ENCODE data around the gene EPHB4.

EPHB4 gene

DNA sequence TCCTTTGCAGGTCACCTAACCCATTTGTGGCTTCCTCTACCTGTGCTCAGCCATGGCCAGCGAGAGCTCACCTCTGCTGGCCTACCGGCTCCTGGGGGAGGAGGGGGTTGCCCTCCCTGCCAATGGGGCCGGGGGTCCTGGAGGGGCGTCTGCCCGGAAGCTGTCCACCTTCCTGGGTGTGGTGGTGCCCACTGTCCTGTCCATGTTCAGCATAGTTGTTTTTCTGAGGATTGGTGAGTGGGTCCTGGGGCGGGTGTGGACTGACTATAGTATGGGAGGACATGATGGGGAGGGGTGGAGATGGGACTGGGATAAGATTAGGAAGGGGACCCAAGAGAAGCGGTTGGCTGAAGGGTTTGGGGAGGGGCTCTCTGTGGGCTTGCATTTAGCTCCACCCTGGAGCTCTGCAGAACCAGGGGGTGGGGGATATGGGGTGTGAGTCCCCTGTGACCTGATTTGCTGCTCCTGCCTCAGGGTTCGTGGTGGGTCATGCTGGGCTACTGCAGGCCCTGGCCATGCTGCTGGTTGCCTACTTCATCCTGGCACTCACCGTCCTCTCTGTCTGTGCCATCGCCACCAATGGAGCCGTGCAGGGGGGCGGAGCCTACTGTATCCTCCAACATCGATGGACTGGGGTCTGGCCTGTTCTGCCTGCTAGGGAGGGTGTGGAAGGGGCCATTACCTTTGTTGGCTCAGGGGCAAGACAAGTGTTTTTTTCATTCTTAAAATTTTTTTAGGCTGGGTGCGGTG, 27.0 kb upstream of the EPHB4 start:
- DNase-seq: no peak

DNA sequence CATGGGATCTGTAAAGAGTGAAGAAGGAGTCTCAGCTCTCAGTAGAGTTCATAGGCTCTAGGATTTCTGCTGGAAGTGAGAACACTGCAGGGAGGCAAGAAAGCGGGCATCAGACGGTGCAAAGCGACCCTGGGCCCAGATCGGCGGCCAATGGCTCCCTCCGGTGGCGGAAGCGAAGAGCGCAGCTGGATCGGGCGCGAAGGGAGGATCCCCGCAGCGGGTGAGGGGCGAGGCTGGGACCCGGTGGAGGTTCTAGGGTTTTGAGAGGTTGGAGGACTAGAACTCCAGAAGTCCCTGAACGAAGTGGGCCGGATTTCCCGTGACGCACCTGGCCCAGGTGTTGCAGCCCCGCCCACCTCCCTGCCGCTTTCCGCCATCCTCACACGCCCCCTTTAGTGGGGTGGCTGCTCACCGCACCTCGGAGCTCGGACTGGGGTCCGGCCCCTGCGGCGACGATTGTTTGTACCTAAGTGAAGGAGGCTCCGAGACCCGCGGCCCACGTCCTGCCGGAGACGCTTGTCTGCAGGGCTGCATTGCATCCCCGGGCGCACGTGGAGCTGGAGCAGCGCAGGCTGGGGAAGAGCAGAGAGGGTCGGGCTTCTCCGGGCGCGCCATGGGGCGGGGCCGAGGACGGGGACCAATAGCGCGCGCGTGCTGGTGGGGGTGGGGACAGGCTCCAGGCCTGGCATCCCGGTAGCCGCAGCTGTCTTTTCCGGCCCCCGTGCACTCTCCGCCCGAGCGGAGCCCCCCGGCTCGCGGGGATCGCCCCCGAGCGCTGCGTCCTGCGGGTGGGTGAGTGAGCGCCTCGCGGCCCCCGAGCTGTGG, 24.9 kb upstream of the EPHB4 start, which contains the start of gene SLC12A9:
Gene SLC12A9 (plus strand): TSS at position 666 of the 825 bp plus-strand sequence. CDS start 1,485 bp downstream, outside the sequence.
- DNase-seq: peak; percentile 92

DNA sequence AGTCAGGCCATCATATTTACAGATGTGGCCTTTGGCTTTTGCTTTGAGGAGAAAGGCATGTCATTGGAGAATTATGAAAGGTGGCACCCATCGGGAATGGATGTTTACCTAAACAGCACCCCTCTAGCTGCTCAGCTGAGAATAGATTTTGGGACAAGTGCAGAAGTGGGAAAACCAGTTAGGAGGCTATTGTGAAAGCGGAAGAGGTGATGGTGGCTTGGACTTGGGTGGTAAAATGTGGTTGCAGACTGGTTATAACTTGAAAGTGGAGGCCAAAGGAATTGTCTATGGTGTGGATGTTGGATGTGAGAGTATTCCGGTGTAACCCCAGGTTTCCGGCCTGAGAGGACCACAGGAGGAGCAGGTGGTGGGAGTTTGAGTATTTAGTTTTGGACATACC, 20.0 kb upstream of the EPHB4 start:
- DNase-seq: no peak

DNA sequence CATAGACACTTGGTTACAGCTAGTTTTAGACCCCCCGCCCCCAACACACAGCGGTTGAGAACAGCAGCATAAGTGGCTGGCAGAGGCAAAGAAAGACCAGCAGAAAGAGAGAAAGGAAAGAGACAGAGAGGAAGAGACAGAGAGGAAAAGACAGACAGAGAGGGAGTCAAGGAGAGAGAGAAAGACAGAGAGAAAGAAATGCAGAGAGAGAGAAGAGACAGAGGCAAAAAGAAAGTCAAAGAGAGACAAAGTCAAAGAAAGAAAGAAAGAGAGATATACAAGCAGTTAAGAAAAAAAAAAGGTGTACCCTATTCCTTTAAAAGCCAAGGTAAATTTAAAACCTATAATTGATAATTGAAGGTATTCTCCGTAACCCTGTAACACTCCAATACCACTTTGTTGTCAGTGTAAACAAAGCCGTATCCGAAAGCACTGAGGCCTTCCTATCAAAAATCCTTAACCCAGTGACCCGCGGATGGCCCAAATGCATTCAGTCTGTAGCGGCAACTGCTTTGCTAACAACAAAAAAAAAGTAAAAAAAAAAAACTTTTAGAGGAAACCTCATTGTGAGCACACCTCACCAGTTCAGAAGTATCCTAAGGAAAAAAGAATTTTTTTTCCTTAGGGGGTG, 13.3 kb upstream of the EPHB4 start:
- DNase-seq: no peak

DNA sequence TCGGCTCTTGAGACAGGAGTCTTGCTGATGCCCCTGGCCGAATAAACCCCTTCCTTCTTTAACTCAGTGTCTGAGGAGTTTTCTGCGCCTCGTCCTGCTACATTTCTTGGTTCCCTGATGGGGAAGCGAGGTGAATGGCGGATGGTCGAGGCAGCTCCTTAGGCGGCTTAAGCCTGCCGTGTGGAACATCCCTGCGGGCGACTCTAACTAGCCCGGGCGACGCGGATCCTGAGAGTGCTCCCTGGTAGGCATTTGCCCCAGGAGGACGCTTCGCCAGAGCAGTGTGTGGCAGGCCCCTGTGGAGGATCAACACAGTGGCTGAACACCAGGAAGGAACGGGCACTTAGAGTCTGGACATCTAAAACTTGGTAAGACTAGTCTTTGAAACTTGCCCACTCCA, 12.0 kb upstream of the EPHB4 start:
- no peak for DNase-seq

DNA sequence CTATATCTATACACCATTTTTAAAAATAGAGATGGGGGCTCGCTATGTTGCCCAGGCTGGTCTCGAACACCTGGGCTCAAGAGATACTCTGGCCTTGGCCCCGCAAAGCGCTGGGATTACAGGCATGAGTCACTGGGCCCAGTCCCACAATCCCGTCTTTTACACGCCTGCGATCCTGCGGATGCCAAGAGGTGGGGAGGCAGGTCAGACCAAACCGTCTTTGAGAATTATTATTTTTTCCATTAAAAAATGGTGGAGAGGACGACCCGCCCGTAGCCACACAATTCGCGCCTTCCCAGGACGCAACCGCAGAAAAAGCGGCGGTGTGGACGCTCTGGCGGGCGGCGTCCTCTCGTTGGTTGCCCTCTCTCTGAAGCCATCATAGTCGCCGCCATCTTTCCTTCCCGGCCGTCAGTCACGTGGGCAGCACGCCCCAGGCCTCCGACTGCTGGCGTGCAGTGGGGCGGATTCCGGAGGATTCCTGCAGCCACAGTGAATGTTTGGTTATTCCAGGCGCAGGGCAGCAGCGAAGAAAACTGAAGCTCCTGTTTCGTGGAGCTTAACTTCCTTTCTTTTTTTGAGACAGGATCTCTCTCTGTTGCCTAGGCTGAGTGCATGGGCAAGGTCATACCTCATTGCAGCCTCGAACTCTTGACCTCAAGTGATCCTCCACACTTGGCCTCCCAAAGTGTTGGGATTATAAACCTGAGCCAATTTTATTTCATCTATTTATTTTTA, 9.9 kb upstream of the EPHB4 start:
- DNase-seq: peak; percentile 93

DNA sequence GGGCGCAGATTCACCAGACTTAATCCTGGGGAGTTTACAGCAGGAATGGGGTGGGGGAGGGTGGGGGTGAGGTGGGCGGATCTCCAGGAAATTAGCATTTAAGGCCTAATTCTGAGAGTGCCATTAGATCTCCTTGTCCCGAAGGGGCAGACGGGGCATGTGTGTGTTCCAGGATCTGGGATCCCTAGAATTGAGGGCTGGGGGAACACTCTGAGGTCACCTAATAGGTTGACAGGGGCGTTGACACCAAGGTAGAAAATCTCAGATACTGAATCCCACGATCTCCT, 9.4 kb upstream of the EPHB4 start:
- no peak for DNase-seq

DNA sequence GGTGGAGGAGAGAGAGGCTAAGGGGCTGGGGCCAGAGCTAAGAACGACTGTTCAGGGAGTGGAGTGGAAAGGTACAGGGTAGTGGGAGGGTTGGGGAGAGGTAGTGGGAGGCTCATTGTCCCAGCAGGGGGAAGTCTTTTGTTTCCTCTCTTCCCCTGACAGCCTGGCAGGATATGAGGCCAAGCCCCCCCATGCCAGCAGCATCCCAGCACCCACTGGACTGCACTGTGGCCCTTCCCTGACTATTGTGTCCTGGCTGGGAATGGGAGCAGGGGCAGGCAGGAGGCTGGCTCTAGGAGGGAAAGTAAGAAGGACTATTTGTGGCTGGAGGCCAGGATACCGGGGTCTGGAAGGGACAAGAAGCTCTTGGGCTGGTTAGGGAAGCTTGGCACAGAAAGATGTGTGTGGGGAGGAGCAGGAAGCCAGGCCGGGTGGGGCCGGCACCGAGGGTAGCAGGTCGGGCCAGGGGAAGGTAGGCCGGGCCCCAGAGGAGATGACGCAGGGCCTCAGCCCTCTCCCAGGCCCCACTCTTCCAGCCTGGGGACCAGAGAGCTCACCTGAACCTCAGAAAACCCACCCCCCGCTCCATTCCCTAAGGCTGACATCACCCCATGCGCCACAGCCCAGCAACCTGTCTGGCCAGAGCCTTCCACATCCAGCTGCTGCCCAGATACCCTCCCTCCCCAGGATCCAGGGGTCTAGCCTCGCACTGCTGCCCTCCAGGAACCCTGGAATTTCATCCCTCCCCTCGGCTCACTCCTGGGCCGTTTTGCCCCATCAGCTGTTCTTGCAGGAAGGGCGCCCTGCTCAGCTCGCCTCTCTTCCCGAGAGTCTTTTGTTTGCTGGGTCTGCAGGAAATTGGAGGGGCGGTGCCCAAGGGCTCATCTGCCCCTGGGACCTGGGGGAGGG, 8.8 kb upstream of the EPHB4 start:
- DNase-seq: peak; percentile 39

DNA sequence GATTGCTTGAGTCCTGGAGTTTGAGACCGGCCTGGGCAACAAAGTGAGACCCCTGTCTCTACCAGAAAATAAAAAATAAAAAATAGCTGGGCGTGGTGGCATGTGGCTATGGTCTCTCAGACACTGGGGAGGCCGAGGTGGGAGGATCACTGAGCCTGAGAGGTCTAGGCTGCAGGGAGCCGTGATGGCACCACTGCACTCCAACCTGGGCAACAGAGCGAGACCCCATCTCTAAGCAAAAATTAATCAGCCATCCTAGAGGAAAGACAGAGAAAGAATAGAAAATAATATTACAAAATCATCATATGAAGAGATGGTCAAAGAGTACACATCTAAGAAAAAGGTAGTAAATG, 4.9 kb upstream of the EPHB4 start:
- no peak for DNase-seq

DNA sequence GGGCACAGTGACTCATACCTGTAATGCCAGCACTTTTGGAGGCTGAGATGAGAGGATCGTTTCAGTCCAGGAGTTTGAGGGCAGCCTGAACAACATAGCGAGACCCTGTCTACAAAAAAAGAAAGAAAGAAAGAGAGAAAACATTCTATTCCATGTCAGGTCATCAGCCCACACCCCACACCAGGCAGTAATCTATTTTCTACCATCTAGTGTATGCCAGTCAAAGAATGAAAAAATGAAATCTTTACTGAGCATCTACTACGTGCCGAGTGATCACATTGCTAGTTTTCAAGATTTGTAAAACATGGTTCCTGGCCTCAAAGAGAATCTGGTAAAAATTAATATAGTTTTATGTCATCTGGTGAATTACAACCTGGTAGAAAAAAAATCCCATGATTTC, 3.1 kb upstream of the EPHB4 start:
- DNase-seq: no peak

DNA sequence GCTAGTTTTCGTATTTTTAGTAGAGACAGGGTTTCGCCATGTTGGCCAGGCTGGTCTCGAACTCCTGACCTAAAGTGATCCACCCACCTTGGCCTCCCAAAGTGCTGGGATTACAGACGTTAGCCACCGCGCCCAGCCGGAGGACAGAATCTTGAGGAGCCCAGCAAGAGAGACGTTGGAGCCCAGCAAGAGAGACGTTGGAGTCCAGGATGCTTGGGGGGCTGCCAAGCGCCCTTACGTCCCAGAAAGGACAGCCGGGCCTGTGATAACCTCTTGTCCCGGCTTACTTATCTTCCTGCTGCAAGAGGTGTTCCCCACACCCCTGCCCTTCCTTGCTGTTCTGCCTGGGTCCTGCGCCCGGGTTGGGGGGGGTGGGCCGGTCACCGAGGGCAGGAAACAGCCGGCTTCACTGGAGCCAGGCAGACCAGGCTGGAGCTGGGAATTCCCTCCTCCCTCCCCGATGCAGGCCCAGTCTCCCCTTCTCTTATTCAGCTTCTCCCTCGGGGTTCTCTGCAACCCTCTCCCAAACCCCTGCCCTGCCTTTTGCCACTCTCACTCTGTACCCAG, 1.9 kb upstream of the EPHB4 start:
- DNase-seq: no peak

DNA sequence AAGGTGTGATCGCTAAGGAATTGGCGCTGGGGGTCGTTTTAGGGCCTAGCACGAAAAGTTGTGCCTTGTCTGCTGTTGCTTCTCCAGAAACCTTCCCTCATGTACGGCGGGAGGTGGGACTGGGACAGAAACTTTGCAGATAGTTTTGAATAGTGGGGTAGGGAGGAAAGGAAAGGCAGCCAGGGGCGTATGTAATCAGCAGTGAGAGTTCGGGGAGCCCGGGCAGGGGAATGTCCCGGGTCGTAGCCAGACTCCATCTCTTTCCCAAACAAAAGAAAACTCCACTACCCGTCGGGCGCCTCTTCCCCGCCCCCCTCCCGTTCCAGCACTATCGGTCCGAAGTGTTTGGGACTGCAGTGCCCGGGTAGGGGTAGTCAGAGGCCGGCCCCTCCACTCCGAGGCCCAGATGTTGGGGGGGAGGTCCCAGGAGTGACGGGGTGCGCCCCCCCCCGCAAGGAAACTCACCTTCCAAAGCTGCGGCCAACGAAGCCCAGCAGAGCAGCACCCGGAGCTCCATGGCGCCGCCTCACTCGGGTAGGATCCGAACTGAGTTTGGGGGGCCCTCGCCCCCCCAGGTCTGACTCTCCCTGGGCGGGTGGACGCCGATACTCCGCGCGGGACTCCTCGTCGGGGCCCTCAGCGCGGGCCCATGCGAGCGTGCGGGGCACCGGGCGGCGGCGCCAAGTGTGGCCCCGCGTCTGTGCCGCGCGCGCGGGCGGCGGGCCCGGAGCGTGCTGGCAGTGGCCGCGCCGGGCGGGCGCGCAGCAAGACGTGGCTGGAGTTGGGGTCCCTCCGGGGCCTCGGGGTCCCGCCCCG, 601 bp downstream of the EPHB4 start:
- no peak for DNase-seq

DNA sequence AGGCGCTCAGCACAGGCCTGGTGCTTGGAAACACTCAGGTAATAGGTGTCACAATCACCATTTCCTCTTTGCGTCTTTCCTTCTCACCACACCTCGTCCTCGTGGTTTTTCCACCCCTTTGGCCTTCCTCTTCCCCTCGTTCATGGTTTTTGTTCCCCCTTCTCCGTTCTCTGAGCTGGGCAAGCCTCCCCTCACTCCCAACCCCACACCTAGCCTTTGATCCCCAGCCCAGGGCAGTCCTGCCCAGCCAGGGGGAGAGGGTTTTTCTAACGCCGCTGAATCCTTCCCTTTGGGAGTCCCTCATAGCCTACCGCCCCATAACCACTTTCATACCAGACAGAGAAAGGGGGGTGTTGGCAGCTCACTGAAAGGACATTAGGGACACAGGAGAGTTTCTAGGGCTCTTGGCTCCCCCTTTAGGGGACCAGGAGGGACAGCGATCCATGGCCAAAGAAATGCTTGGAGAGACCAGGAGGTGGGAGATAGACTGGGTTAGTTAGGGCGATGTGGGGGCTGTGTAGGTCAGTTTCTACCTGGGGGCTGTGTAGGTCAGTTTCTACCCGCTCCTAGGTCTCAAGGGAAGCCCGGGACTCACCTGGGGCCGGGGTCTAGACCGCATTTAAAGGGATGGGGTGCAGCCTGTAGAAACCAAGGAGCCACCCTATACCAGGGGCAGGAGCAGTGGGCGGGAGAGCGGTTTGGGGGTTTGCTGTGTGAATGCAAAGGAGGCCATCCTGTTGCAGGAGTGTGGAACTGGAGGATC, 1.4 kb downstream of the EPHB4 start:
- peak; percentile 60 for DNase-seq

DNA sequence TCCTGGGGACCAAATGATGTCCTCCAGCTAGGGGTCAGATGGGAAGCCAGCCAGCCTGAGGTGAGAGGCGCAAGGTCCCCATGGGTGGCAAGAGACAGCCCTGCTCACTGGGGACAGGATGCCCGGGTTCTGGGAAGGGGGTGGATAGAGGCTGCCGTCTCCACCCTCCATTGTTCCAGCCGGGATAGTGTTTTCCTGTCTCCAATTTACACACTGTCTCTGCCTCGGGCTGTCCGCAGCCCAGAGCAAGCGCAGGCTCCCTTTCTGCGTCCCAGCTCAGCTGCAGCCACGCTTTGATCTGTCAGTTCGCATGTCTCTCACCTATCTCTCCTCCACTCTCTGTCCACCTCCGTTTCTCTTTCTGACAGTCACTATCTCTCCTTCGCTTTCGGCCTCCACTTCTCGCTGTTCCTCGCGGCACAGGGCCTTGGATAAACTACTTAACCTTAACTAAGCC, 2.1 kb downstream of the EPHB4 start:
- no peak for DNase-seq

DNA sequence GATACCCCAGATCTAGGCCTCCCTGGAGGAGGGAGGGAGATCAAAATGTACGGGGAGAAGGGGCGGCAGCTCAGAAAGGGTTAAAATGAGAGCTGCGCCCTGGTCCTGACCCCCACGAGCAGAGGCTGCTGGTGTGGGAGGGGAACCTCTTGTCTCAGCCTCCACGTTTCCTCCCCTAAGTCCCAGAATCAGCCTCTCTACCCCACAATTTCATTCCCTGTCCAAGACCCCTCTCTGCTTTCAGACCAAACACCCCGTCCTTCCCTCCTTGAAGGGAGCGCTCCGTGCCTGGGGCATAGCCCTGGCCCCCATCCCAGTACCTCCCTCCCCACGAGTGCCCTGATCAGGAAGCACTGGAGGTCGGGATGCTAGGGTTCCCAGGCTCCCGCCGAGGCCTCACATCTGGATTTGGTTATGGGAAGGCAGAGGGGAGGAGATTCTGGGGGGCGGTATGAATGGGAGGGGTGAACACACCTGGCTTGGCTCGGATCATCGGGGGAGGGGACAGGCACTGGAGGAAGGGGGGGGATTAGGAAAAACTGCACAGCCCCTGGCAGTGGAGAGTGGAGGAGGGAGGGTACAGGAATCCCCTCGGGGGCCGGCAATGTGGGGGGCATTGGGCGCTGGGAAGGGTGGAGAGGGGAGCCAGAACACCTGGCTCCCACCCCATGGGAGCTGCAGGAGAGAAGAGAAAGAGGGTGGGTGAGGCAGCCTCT, 2.7 kb downstream of the EPHB4 start:
- no peak for DNase-seq

DNA sequence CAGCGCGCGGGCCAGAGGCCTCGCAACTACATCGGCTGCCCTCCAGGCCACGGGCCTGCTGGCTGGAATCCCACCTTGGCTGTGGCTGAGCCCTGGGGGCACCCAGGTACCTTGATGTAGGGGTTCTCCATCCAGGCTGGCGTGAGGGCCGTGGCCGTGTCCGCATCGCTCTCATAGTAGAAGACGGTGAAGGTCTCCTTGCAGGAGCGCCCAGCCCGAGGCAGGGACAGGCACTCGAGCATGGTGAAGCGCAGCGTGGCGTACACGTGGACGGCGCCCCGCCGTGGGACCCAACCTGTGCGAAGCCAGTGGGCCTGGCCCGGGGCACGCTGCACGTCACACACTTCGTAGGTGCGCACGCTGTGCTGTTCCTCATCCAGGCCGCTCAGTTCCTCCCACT, 3.8 kb downstream of the EPHB4 start:
- DNase-seq: no peak

DNA sequence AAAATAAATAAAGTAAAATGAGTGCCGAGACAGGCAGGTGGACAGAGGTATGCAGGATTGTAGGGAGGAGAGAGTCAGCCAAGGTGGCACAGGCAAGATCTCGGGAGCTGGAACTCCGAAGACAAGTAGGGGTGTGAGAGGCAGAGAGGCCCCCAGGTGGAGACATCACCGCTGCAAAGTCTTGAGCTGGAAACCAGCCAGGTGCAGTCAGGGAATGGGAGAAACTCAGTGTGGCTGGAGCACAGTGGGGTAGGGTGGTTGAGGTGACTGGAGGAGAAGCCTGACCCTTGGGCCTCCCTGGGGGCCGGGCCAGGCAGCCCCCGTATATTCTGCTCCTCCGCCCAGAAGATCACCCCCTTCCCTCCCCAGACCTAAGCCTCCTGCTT, 4.2 kb downstream of the EPHB4 start:
- DNase-seq: no peak

DNA sequence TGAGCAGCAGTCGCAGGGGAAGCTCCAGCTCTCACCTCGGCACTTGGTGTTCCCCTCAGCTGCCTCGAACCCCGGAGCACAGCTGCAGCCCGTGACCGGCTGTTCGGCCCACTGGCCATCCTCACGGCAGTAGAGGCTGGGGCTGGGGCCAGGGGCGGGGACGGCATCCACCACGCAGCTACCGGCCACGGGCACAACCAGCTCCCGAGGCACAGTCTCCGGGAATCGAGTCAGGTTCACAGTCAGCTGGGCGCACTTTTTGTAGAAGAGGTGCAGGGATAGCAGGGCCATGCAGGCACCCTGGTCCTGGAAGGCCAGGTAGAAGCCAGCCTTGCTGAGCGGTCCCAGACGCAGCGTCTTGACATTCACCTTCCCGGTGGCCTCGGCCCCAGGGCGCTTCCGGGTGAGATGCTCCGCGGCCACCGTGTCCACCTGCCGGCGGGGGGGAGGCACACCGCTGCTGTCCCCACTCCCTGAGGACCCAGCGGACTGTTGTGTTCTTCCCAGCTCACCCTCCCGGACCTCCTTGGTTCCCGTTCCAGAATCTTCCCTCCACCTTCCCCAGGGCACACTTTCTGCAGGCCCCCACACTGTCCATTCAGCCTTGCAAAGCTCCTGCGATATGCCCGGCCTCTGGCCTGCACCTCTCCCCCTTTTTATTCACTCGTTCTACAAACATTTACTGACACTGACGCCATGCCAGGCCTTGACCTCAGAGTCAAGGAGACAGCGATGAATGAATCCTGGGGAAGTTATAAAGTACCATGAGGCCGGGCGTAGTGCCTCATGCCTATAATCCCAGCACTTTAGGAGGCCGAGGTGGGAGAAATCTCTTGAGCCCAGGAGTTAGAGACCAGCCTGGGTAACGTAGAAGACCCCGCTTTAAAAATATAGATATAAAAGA, 4.8 kb downstream of the EPHB4 start:
- DNase-seq: no peak
